Small intestine (tissue), 7 donors: Measurements from ENCODE around the gene TAS2R60. TPM values are rescaled to one million over a fixed set of nuclear protein-coding genes. Genes with fewer than 3 reads are reported as not detected.
"Not testable (repeated sequence)": the region's sequence is repeated elsewhere in the genome, so short reads cannot be mapped to it uniquely, and the experiment has no call there.

ENCODE experiments used
- DNase-seq, 2 donors: peaks; one replicate each; pipeline versions ENCODE4 v3.0.0 to v3.0.0-alpha.2; 2013
- FAIRE-seq: peaks from 2 replicates; lab custom pipeline; 2012; peaks lifted over from hg19 to GRCh38; lab: Jason Lieb, UNC
- H3K27ac ChIP-seq, 3 donors: one replicate each; pipeline ENCODE4 v1.5.1; 2013; ENCODE audit warnings: low read length in 2 of 3, mild to moderate bottlenecking in 2 of 3, control low read depth in 1 of 3, inconsistent platforms in 1 of 3, low read depth in 1 of 3, moderate library complexity in 1 of 3
- H3K27me3 ChIP-seq, 3 donors: one replicate each; pipeline ENCODE4 v1.6.1; 2013; ENCODE audit warnings: low read length in 3 of 3, inconsistent platforms in 1 of 3; ENCODE audit not compliant: control insufficient read depth in 3 of 3, insufficient read depth in 3 of 3
- H3K36me3 ChIP-seq, 3 donors: one replicate each; pipeline ENCODE4 v1.6.1; 2013; ENCODE audit warnings: low read length in 3 of 3, inconsistent platforms in 1 of 3, low read depth in 1 of 3, mild to moderate bottlenecking in 1 of 3, moderate library complexity in 1 of 3; ENCODE audit not compliant: control insufficient read depth in 3 of 3, insufficient read depth in 2 of 3
- H3K4me1 ChIP-seq, 3 donors: one replicate each; pipeline ENCODE4 v1.6.1; 2013; ENCODE audit warnings: low read length in 2 of 3, inconsistent platforms in 1 of 3, low read depth in 1 of 3, mild to moderate bottlenecking in 1 of 3, moderate library complexity in 1 of 3; ENCODE audit not compliant: control insufficient read depth in 3 of 3, insufficient read depth in 2 of 3
- H3K4me3 ChIP-seq, 3 donors: one replicate each; pipeline ENCODE4 v1.5.1; 2013; ENCODE audit warnings: low read length in 3 of 3, control low read depth in 1 of 3, inconsistent platforms in 1 of 3, low read depth in 1 of 3, mild to moderate bottlenecking in 1 of 3, moderate library complexity in 1 of 3
- H3K9me3 ChIP-seq, 2 donors: one replicate each; pipeline ENCODE4 v1.6.1; 2013; ENCODE audit warnings: low read depth in 1 of 2, low read length in 1 of 2; ENCODE audit not compliant: control insufficient read depth in 2 of 2, insufficient read depth in 1 of 2
- WGBS, 3 donors: extraction: QIAGEN DNeasy Blood & Tissue Kit; methylation state at CpG; one replicate each; pipeline ENCODE4 v1.1.7; 2013; 5-methylcytosine and 5-hydroxymethylcytosine counted together
- polyA plus RNA-seq, 4 donors: library from polyadenylated mRNA; stranded (reverse) in 3 of 4; unstranded in 1 of 4; fragments of 200-250 nt in 3 of 4; fragments of 120-200 nt in 1 of 4; gene quantifications; one replicate each; pipeline versions ENCODE4 v1.2.1 to v1.2.3, GENCODE V29; 2013
- donor health status: healthy with polysubstance abuse.
- donor health status: control.
- donor health status: control.
- donor health status: Bipolar disorder and iron deficiency.
- donor health status: healthy.

TAS2R60 gene
- polyA plus RNA-seq, 4 donors = not detected

- H3K27ac ChIP-seq = no peak overlapping the region
- no peaks in the 10 kb centered on the region for H3K27me3 ChIP-seq
- H3K4me1 ChIP-seq = peaks cover 0 to 3% (median 0%) of the 10 kb centered on the region in 3 donors
- H3K9me3 ChIP-seq = no peaks in the 10 kb centered on the region
- 62 to 80% (median 75%) methylated on average over 3 of the region's 3 CpGs for WGBS, 3 donors
- no peaks in the 10 kb centered on the region for H3K36me3 ChIP-seq
- DNase-seq (no peak), FAIRE-seq (no peak)
- no peak overlapping the region for H3K4me3 ChIP-seq
Observed at GRCh38 chr7:143484119-143484518, 40.9 kb downstream of the TAS2R60 start.

GRCh38 chr7:143485094-143485493, 41.8 kb downstream of the TAS2R60 start:
- Histone ChIP-seq H3K4me1 (peaks cover 0 to 3% (median 0%) of the 10 kb centered on the region in 3 donors), H3K4me3 (no peak overlapping the region), H3K27ac (no peak overlapping the region), H3K9me3 (no peaks in the 10 kb centered on the region), H3K36me3 (no peaks in the 10 kb centered on the region), H3K27me3 (no peaks in the 10 kb centered on the region)
- no peak for DNase-seq
- no peak for FAIRE-seq

GRCh38 chr7:143485500-143485899, 42.2 kb downstream of the TAS2R60 start:
- DNase-seq (no peak), FAIRE-seq (no peak)
- no peak overlapping the region for H3K27ac ChIP-seq
- H3K27me3 ChIP-seq = no peaks in the 10 kb centered on the region
- WGBS, 3 donors = 71 to 80% (median 78%) methylated on average over 6 of the region's 6 CpGs
- H3K36me3 ChIP-seq = no peaks in the 10 kb centered on the region
- peaks cover 0 to 3% (median 0%) of the 10 kb centered on the region in 3 donors for H3K4me1 ChIP-seq
- H3K9me3 ChIP-seq = no peaks in the 10 kb centered on the region
- no peak overlapping the region for H3K4me3 ChIP-seq

DNA sequence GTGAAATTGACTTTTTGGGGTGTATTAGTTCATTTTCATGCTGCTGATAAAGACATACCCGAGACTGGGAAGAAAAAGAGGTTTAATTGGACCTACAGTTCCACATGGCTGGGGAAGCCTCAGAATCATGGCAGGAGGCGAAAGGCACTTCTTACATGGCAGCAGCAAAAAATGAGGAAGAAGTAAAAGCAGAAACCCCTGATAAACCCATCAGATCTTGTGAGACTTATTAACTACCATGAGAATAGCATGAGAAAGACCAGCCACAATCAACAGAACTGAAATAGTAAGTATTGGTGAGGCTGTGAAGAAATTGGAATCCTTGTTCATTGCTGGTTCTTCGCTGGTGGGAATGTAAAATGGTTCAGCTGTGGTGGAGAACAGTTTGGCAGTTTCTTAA, 43.0 kb downstream of the TAS2R60 start:
- FAIRE-seq, H3K36me3 ChIP-seq, DNase-seq, H3K27me3 ChIP-seq, H3K9me3 ChIP-seq, H3K4me1 ChIP-seq, H3K4me3 ChIP-seq, H3K27ac ChIP-seq: not testable (repeated sequence)
- 80 to 85% (median 85%) methylated on average over 3 of the region's 3 CpGs for WGBS, 3 donors

GRCh38 chr7:143487061-143487460, 43.8 kb downstream of the TAS2R60 start:
- Histone ChIP-seq H3K27me3 (no peaks in the 10 kb centered on the region), H3K36me3 (no peaks in the 10 kb centered on the region), H3K27ac (peak overlapping the region in 2 of 3 donors; percentile 28 to 86), H3K9me3 (no peaks in the 10 kb centered on the region), H3K4me1 (peaks cover 0 to 3% (median 0%) of the 10 kb centered on the region in 3 donors), H3K4me3 (no peak overlapping the region)
- FAIRE-seq = no peak
- 62 to 72% (median 69%) methylated on average over 2 of the region's 2 CpGs for WGBS, 3 donors
- DNase-seq = no peak

DNA sequence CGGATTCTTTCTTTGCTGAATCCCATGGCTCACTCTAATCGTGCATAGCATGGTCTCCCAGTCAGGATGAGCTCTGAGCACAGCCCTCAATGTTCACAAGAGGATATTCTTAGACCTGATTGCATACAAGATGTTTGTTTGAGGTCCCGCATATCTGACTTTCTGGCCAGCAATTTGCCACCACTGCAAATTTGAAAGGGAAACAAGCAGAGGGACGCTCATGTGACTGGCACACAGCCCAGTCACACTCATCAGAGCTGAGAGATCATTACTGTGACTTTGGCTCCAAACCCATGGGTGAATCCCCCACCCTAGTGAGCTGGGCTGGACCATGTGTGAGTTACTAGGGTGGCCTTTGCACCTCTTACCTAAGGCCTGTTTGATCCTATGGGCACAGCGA, 44.3 kb downstream of the TAS2R60 start:
- no peaks in the 10 kb centered on the region for H3K27me3 ChIP-seq
- H3K36me3 ChIP-seq = no peaks in the 10 kb centered on the region
- H3K9me3 ChIP-seq = no peaks in the 10 kb centered on the region
- DNase-seq (peak; percentile 36 to 78), FAIRE-seq (no peak)
- no peak overlapping the region for H3K4me3 ChIP-seq
- H3K4me1 ChIP-seq = peaks cover 0 to 3% (median 0%) of the 10 kb centered on the region in 3 donors
- 25 to 33% (median 30%) methylated on average over 5 of the region's 5 CpGs for WGBS, 3 donors
- H3K27ac ChIP-seq = peak overlapping the region in 1 of 3 donors; percentile 5

DNA sequence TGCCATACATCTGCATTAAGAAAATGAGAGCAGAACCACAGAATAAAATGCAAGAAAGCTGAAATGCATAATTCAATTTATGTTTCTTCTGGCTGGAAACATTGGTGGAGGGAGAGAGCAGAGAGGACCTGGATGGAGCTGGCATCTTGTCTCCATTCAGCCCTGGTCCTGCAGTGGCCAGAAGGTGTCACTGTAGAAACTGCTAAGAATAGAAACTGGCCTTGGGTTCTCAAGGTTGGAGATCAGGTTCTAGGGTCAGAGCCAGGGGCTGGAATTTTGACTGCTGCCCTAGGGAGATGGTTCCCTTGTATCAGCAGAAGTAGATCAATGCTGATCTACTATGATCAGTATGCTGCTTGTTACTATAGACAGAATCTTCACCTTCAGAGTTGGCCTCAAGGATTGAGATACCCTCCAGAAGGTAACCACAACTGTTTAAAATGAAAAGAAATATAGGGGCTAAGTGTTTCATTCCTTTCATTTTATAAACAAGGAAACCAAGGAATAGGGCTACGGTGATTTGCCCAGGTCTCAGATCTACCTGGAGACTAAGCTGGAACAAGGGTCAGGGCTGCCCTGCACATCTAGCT, 47.6 kb downstream of the TAS2R60 start:
- Histone ChIP-seq H3K27ac (no peak overlapping the region), H3K4me1 (peaks cover 0 to 3% (median 0%) of the 10 kb centered on the region in 3 donors), H3K9me3 (no peaks in the 10 kb centered on the region), H3K36me3 (no peaks in the 10 kb centered on the region), H3K4me3 (no peak overlapping the region), H3K27me3 (peaks cover 0 to 2% (median 0%) of the 10 kb centered on the region in 3 donors)
- 62 to 91% (median 81%) methylated on average over 1 of the region's 1 CpG for WGBS, 3 donors
- DNase-seq (peak; percentile 39 to 57), FAIRE-seq (no peak)

- Histone ChIP-seq H3K4me1 (peaks cover 0 to 3% (median 0%) of the 10 kb centered on the region in 3 donors), H3K36me3 (no peaks in the 10 kb centered on the region), H3K4me3 (no peak overlapping the region), H3K27me3 (peaks cover 0 to 2% (median 0%) of the 10 kb centered on the region in 3 donors), H3K27ac (no peak overlapping the region), H3K9me3 (no peaks in the 10 kb centered on the region)
- DNase-seq (peak in 1 of 2 donors; percentile 52), FAIRE-seq (no peak)
- WGBS, 3 donors = 71 to 78% (median 77%) methylated on average over 2 of the region's 2 CpGs
Observed at GRCh38 chr7:143492043-143492471, 48.8 kb downstream of the TAS2R60 start.
